Activated CD8-positive, alpha-beta T cell treated with anti-CD3 and anti-CD28 coated beads, Interleukin-2, amount 10 ng/mL, durations not matched to agents 7 days and 5 days (primary cell): ENCODE data around the gene PIAS1. TPM values are rescaled to one million over a fixed set of nuclear protein-coding genes. Genes with fewer than 3 reads are reported as not detected.
A peak's percentile ranks its signal among the peaks of the same experiment; 100 is the strongest.
"Not testable (repeated sequence)": the region's sequence is repeated elsewhere in the genome, so short reads cannot be mapped to it uniquely, and the experiment has no call there.

Experiments used
- ATAC-seq: fragments of 150-1000 bp; cut with Tn5 transposase; one replicate; pipeline ENCODE4 v1.10.0; 2021; ENCODE audit warnings: moderate library complexity
- CTCF ChIA-PET: fragments of 350-600 bp; sonication (Branson Sonifier 250); formaldehyde crosslinking; loops from one replicate; lab custom pipeline; 2021; ENCODE audit warnings: antibody characterized with exemption; lab: Charles Lee
- POLR2A ChIA-PET: fragments of 350-600 bp; sonication (Branson Sonifier 250); formaldehyde crosslinking; loops from one replicate; lab custom pipeline; 2021; ENCODE audit warnings: antibody characterized with exemption; lab: Charles Lee
- DNase-seq: peaks from one replicate; pipeline ENCODE4 v3.0.0-alpha.2; 2020
- H3K27ac Mint-ChIP-seq: one replicate; pipeline ENCODE4 v1.8.0; 2021; ENCODE audit warnings: mild to moderate bottlenecking, mixed read lengths
- H3K27me3 Mint-ChIP-seq: one replicate; pipeline ENCODE4 v1.8.0; 2021; ENCODE audit warnings: low read depth, mixed read lengths
- H3K36me3 Mint-ChIP-seq: one replicate; pipeline ENCODE4 v1.8.0; 2021; ENCODE audit warnings: low read depth, mixed read lengths
- H3K4me1 Mint-ChIP-seq: one replicate; pipeline ENCODE4 v1.8.0; 2021; ENCODE audit warnings: low read depth, mixed read lengths
- H3K4me3 Mint-ChIP-seq: one replicate; pipeline ENCODE4 v1.8.0; 2021; ENCODE audit warnings: mild to moderate bottlenecking, mixed read lengths
- H3K9me3 Mint-ChIP-seq: one replicate; pipeline ENCODE4 v1.8.0; 2022; ENCODE audit warnings: mixed read lengths; ENCODE audit not compliant: insufficient read depth
- total RNA-seq, 2 experiments: library from RNA; stranded (reverse); gene quantifications; one replicate each; pipeline ENCODE4 v1.2.3, GENCODE V29; 2021

PIAS1 gene
- total RNA-seq, 2 experiments from 2014 or later, result 40.6 to 44.2 TPM

DNA sequence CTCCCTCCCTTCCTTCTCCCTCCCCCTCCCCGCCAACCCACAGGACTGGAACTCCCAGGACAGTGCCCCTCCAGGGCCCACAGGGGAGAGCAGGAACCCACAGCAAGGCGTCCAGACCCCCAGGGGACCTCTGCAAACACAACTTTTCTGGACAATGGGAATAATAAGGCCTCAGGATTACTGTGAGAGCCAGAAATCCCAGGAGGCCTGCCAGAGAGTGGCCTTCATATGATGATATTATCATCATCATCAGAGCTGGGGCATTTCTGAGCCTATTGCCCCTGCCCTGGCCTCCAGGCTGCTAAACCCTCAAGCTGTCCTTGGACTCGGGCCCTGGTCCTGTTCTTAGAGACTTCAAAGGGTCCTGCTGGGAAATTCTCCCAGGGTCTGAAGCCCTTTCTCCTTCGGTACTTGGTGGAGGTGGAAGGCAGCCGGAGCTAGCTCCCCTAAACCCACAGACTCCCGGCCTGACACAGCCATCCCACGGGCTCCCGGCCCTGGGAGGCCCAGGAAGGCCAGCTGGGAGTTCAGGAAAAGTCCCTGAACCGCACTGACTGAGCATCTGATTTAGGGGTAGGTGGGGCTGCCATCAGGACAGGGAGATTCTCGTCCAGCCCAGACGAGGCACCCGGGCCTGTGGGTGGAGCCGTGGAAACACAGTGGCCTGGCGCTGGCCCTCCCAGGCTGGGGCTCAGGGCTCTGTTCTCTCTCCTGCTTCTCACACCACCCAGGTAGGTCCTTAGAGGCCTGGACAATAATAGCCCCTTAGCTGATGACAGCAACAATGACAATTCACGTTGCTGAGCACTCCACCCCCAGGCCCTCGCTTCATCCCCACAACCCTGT lies 146.1 kb downstream of the PIAS1 start:
- Mint-ChIP-seq H3K27ac (no peak overlapping the region), H3K9me3 (no peaks in the 10 kb centered on the region), H3K4me1 (peaks cover 3% of the 10 kb centered on the region), H3K27me3 (no peaks in the 10 kb centered on the region), H3K4me3 (no peak overlapping the region), H3K36me3 (peaks cover 10% of the 10 kb centered on the region)
- ChIA-PET POLR2A (interaction anchor here (1.1 kb wide), 1 partner anchor 77 kb away, joined by 3 read pairs; the partner anchor contains the start of gene FEM1B), CTCF (no interaction called here)
- ATAC-seq (no peak), DNase-seq (no peak)

- no peak overlapping the region for H3K4me3 Mint-ChIP-seq
- peak overlapping the region; percentile 22 for H3K27ac Mint-ChIP-seq
- ChIA-PET CTCF (interaction anchor here (1.3 kb wide), 1 partner anchor 9 kb away, joined by 3 read pairs; no protein-coding TSS in a partner anchor), POLR2A (no interaction called here)
- peaks cover 13% of the 10 kb centered on the region for H3K36me3 Mint-ChIP-seq
- ATAC-seq (no peak), DNase-seq (peak; percentile 13)
- H3K27me3 Mint-ChIP-seq, result no peaks in the 10 kb centered on the region
- peaks cover 7% of the 10 kb centered on the region for H3K4me1 Mint-ChIP-seq
- H3K9me3 Mint-ChIP-seq, result no peaks in the 10 kb centered on the region
Measured at GRCh38 chr15:68201153-68201878, 147.2 kb downstream of the PIAS1 start.

DNA sequence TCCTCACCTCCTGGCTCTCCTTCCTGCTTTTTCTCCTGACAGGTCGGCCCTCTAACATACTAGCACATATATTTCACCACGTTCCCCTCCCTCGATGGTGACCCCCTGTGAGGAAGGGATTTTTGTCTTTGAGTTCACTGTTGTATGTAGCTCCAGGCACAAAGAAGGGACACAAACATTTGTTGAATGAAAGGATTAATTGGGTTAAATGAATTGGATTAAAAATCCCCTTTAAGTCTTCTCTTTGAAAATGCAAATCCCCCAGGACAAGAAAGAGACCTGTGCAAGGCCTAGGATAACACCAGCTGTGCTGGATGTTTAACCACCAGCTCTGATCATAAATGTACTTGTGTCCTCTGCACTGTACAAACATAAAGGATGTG lies 147.8 kb downstream of the PIAS1 start:
- H3K27me3 Mint-ChIP-seq, result no peaks in the 10 kb centered on the region
- ChIA-PET CTCF (interaction anchor here (1.3 kb wide), 1 partner anchor 8 kb away, joined by 3 read pairs; no protein-coding TSS in a partner anchor), POLR2A (no interaction called here)
- H3K4me3 Mint-ChIP-seq, result no peak overlapping the region
- peaks cover 9% of the 10 kb centered on the region for H3K4me1 Mint-ChIP-seq
- peak overlapping the region; percentile 22 for H3K27ac Mint-ChIP-seq
- H3K36me3 Mint-ChIP-seq, result peaks cover 14% of the 10 kb centered on the region
- DNase-seq (no peak), ATAC-seq (no peak)
- H3K9me3 Mint-ChIP-seq, result no peaks in the 10 kb centered on the region

DNA sequence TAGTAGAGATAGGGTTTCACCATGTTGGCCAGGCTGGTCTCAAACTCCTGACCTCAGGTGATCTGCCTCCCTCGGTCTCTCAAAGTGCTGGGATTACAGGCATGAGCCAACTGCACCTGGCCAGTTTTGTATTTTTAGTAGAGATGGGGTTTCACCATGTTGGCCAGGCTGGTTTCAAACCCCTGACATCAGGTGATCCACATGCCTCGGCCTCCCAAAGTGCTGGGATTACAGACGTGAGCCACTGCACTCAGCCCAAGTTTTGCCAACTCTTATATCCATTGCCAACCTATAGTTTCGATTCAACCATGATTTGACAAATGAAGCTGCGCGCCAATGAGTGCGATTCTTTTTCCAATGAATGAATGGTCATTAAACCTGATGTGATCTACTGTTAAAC lies 148.9 kb downstream of the PIAS1 start:
- CTCF ChIA-PET, H3K9me3 Mint-ChIP-seq, POLR2A ChIA-PET, H3K27ac Mint-ChIP-seq, H3K4me1 Mint-ChIP-seq, H3K27me3 Mint-ChIP-seq, ATAC-seq, DNase-seq, H3K4me3 Mint-ChIP-seq: not testable (repeated sequence)
- H3K36me3 Mint-ChIP-seq, result peaks cover 13% of the 10 kb centered on the region

- Mint-ChIP-seq H3K27me3 (no peaks in the 10 kb centered on the region), H3K36me3 (peaks cover 13% of the 10 kb centered on the region), H3K9me3 (no peaks in the 10 kb centered on the region), H3K27ac (no peak overlapping the region), H3K4me3 (no peak overlapping the region), H3K4me1 (peaks cover 11% of the 10 kb centered on the region)
- DNase-seq, result no peak
- CTCF ChIA-PET, result no interaction called here
- POLR2A ChIA-PET, result no interaction called here
- ATAC-seq, result no peak
Measured at GRCh38 chr15:68203486-68203885, 149.4 kb downstream of the PIAS1 start.

- DNase-seq (no peak), ATAC-seq (no peak)
- no peak overlapping the region for H3K4me3 Mint-ChIP-seq
- H3K4me1 Mint-ChIP-seq, result peaks cover 16% of the 10 kb centered on the region
- ChIA-PET POLR2A (no interaction called here), CTCF (no interaction called here)
- no peaks in the 10 kb centered on the region for H3K27me3 Mint-ChIP-seq
- H3K9me3 Mint-ChIP-seq, result no peaks in the 10 kb centered on the region
- peaks cover 13% of the 10 kb centered on the region for H3K36me3 Mint-ChIP-seq
- no peak overlapping the region for H3K27ac Mint-ChIP-seq
Measured at GRCh38 chr15:68203956-68204355, 149.8 kb downstream of the PIAS1 start.

- no peak for ATAC-seq
- no peaks in the 10 kb centered on the region for H3K27me3 Mint-ChIP-seq
Measured at GRCh38 chr15:68204361-68204760, 150.2 kb downstream of the PIAS1 start.

DNA sequence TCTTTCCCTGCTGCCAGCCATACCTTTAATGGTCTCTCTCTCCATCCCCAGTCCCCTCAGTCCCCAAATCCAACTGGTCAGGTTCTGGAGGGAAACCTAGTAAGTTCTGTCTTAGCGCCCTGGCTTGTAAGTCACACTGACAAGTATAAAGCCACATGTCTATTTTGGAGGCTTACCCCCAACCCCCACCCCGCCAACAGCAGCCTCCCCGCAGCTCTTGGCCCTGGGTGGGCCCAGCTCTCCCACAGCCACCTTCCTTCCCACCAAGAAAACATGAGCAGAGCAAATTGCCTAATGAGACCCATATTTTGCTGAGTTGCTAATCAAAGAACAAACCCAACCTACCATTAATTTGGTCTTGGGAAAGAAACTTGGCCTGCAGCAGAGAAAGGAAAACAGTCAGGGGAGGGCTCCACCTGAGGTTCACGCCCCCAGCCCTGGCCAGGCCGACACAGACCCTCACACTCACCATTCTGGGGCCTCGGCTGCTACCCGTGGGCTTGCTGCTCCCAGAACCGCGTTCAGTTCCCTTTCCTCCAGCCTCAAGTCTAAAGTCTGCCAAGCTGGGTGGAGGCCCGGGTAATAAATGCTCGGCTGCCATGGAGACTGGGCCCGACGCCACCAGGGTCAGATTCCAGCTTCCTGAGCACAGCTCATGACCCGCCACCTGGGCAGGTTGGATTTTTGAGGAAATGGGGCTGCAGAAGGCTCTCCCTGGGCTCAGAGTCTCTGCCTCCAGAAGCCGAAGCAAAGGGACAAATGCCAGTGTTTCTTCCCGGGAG lies 150.9 kb downstream of the PIAS1 start, which contains the start of gene CALML4:
Gene CALML4, minus strand, starts transcription at position 557 of the 782 bp plus-strand sequence. Its CDS starts 85 bp downstream, at position 472.
- no peak for ATAC-seq
- POLR2A ChIA-PET, result no interaction called here
- CTCF ChIA-PET, result interaction anchor here (1.1 kb wide), 1 partner anchor 11 kb away, joined by 3 read pairs; no protein-coding TSS in a partner anchor
- Mint-ChIP-seq H3K4me3 (peak within 1 kb of the TSS; percentile 54), H3K27me3 (no peaks in the 10 kb centered on the region), H3K27ac (peak within 1 kb of the TSS; percentile 77), H3K36me3 (peaks cover 13% of the 10 kb centered on the region), H3K4me1 (peaks cover 26% of the 10 kb centered on the region), H3K9me3 (no peaks in the 10 kb centered on the region)
- DNase-seq, result no peak

More at GRCh38 chr15:68204361-68204760, 150.2 kb downstream of the PIAS1 start:
- Mint-ChIP-seq H3K4me1 (peaks cover 20% of the 10 kb centered on the region), H3K4me3 (no peak overlapping the region), H3K9me3 (no peaks in the 10 kb centered on the region), H3K36me3 (peaks cover 13% of the 10 kb centered on the region), H3K27ac (no peak overlapping the region)
- POLR2A ChIA-PET, result no interaction called here
- CTCF ChIA-PET, result interaction anchor here (1.1 kb wide), 1 partner anchor 10 kb away, joined by 3 read pairs; no protein-coding TSS in a partner anchor
- no peak for DNase-seq

DNA sequence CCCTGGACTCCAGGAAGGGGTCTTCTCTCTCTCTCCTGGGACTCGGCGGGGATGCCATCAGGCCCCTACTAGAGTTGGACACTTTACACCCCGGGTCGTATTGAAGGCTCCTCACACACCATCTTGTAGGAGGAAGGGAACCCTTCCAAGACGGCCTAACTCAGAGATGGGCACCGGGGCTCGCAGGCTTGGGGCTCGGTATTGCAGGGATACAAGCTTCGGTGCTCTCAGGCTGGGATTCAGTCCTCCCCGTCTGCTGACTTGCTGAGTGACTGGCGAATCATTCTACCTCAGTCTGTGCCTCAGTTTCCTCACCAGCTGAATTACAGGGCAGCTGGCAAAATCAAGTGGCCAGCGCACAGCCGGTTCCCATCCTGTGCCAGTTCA lies 151.4 kb downstream of the PIAS1 start:
- ATAC-seq (no peak), DNase-seq (no peak)
- Mint-ChIP-seq H3K9me3 (no peaks in the 10 kb centered on the region), H3K4me3 (peak overlapping the region; percentile 54), H3K27me3 (no peaks in the 10 kb centered on the region), H3K27ac (peak overlapping the region; percentile 77), H3K36me3 (peaks cover 13% of the 10 kb centered on the region), H3K4me1 (peaks cover 30% of the 10 kb centered on the region)
- CTCF ChIA-PET, result interaction anchor here (1.1 kb wide), 1 partner anchor 11 kb away, joined by 3 read pairs; no protein-coding TSS in a partner anchor
- POLR2A ChIA-PET, result no interaction called here

DNA sequence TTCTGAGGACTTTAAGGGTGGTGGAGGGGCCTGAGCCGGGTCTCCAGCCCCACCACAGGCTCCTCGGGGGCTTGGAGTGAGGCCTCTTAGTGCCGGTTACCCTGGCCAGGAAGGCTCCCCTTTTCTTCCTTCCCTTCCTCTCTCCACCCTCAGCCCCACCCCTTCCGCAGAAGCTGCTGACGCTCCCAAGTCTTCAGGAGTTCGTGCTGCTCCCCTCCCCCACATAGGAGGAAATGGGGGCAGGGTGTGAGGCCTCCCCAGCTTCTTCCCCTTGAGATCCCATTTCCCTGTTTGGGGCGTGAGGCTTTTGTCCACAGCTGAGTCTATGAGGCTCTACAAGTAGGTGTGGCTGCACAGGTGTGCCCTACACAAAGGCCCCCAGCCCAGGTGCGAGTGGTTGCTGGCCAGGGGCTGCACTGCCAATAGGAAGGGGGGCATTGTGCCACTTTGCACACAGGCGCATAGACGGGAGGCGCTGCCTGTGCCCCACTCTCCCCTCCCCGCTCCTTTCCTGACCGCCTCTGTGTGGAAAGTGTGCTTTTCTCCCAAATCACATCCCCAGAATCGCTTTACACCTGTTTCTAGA lies 151.9 kb downstream of the PIAS1 start:
- H3K36me3 Mint-ChIP-seq, result peaks cover 13% of the 10 kb centered on the region
- ChIA-PET CTCF (no interaction called here), POLR2A (no interaction called here)
- DNase-seq, result no peak
- H3K27me3 Mint-ChIP-seq, result no peaks in the 10 kb centered on the region
- H3K4me3 Mint-ChIP-seq, result peak overlapping the region; percentile 54
- no peaks in the 10 kb centered on the region for H3K9me3 Mint-ChIP-seq
- peak overlapping the region; percentile 77 for H3K27ac Mint-ChIP-seq
- no peak for ATAC-seq
- peaks cover 33% of the 10 kb centered on the region for H3K4me1 Mint-ChIP-seq

- Mint-ChIP-seq H3K4me3 (no peak overlapping the region), H3K27ac (no peak overlapping the region), H3K27me3 (no peaks in the 10 kb centered on the region), H3K9me3 (no peaks in the 10 kb centered on the region), H3K36me3 (peaks cover 13% of the 10 kb centered on the region), H3K4me1 (peaks cover 33% of the 10 kb centered on the region)
- ChIA-PET POLR2A (no interaction called here), CTCF (no interaction called here)
- DNase-seq (no peak), ATAC-seq (no peak)
Measured at GRCh38 chr15:68206711-68207151, 152.6 kb downstream of the PIAS1 start.
